K562 (cell line): ENCODE data around the gene SYT1. TPM values are rescaled to one million over a fixed set of nuclear protein-coding genes. Genes with fewer than 3 reads are reported as not detected.

ENCODE experiments used
- BHLHE40 ChIP-seq: IDR thresholded peaks from 2 replicates; pipeline ENCODE4 v1.6.1; 2011; ENCODE audit warnings: low read length, improper control_type of control experiment
- ESRRA ChIP-seq: fragments of 450-650 bp; IDR thresholded peaks from 2 replicates; pipeline ENCODE4 v1.6.1; 2014; ENCODE audit warnings: low read depth, mild to moderate bottlenecking, moderate library complexity, borderline replicate concordance
- FOXP4 ChIP-seq: sonication (generic); formaldehyde crosslinking; IDR thresholded peaks from 2 replicates; pipeline ENCODE4 v1.8.0; 2022; ENCODE audit warnings: mild to moderate bottlenecking, missing genetic modification reagents, borderline replicate concordance
- GATAD2A ChIP-seq: fragments of 450-650 bp; IDR thresholded peaks from 2 replicates; pipeline ENCODE4 v1.6.1; 2017
- GATAD2B ChIP-seq: fragments of 450-650 bp; IDR thresholded peaks from 2 replicates; pipeline ENCODE4 v1.6.1; 2017; ENCODE audit warnings: mild to moderate bottlenecking, borderline replicate concordance
- GTF2E2 ChIP-seq: fragments of 200-800 bp; sonication (Bioruptor generic); IDR thresholded peaks from 2 replicates; pipeline ENCODE4 v1.6.1; 2016; ENCODE audit warnings: missing genetic modification characterization, missing compliant biosample characterization
- MCM7 ChIP-seq, 2 experiments: fragments of 450-650 bp; IDR thresholded peaks; 2 replicates each; pipeline ENCODE4 v1.6.1; 2016 to 2018
- RAD51 ChIP-seq: fragments of 450-650 bp; IDR thresholded peaks from 2 replicates; pipeline ENCODE4 v1.7.1; 2016; ENCODE audit warnings: low read depth, mild to moderate bottlenecking, borderline replicate concordance
- SMARCA4 ChIP-seq: fragments of 450-650 bp; IDR thresholded peaks from 2 replicates; pipeline ENCODE4 v1.6.1; 2016
- ZBTB40 ChIP-seq, 2 experiments: fragments of 450-650 bp in 1 of 2; sonication (generic) in 1 of 2; formaldehyde crosslinking in 1 of 2; IDR thresholded peaks; 2 replicates each; pipeline versions ENCODE4 v1.7.1 to v1.9.0; 2016 to 2022; ENCODE audit warnings: inconsistent platforms in 1 of 2, mild to moderate bottlenecking in 1 of 2, missing genetic modification reagents in 1 of 2
- polyA plus RNA-seq, 8 experiments: library from polyadenylated mRNA; depleted of rRNA in 4 of 8; stranded (reverse) in 5 of 8; unstranded in 3 of 8; fragments of >200 nt; fragmentation: Nextera tagmentation in 2 of 8; fragmentation: Illumina TruSeq in 1 of 8; extraction: Ambion mirVana in 2 of 8; extraction: Trizol in 1 of 8; gene quantifications; 2 replicates each; pipeline versions ENCODE4 v1.2.1 to v1.2.3, GENCODE V29; 2011 to 2014; ENCODE audit warnings: inconsistent platforms in 1 of 8, missing spikeins in 1 of 8
- total RNA-seq, 7 experiments: library from RNA; depleted of rRNA in 6 of 7; stranded (reverse); fragments of >200 nt in 6 of 7; fragmentation: Illumina TruSeq in 2 of 7; extraction: Trizol in 2 of 7; gene quantifications; 2 replicates each; pipeline versions ENCODE4 v1.2.1 to v1.2.3, GENCODE V29; 2011 to 2021; ENCODE audit warnings: low replicate concordance in 1 of 7
- TF ChIP-seq, protein P1 (sequence below): fragments of 450-650 bp; IDR thresholded peaks from 2 replicates; pipeline ENCODE4 v1.6.1; 2016

Gene SYT1
- total and polyA plus RNA-seq, 9 of the 15 experiments (the other 6 are each of a cell fraction or from before 2014, with no cell fraction given) = 0.03 to 0.13 (median 0.07) TPM; not detected in 4

DNA sequence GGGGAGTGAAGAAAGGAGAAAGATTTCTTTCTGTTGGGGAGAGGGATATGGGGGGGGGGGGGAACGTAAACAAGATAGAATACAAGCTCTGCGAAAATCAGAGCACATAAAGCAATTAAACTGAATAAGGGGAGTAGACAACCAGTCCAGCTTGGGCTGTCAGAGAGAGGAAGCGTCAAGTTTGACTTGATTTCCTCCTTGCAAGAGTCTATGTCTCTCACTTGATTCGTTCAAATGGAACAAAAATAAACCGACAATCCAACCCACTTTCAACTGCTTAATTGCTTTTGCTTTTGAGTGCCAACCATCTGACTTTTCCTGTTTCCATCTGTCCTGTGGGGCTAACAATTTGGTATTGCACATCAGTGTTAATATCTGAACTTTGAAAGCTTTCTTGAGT lies 942 bp downstream of the SYT1 start (continued):
- TF ChIP-seq ZBTB40 (IDR thresholded peaks at IDR 0.05) = no peak
- no peak for TF ChIP-seq ZBTB40 (CRISPR knock-in tag; IDR thresholded peaks at IDR 0.05)
- TF ChIP-seq, protein P1, sequence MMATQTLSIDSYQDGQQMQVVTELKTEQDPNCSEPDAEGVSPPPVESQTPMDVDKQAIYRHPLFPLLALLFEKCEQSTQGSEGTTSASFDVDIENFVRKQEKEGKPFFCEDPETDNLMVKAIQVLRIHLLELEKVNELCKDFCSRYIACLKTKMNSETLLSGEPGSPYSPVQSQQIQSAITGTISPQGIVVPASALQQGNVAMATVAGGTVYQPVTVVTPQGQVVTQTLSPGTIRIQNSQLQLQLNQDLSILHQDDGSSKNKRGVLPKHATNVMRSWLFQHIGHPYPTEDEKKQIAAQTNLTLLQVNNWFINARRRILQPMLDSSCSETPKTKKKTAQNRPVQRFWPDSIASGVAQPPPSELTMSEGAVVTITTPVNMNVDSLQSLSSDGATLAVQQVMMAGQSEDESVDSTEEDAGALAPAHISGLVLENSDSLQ = no peak
- TF ChIP-seq GTF2E2 (tag) = no peak
- no peak for TF ChIP-seq SMARCA4
- TF ChIP-seq BHLHE40 = no peak
- no peak for TF ChIP-seq RAD51
- no peak for TF ChIP-seq MCM7 (IDR thresholded peaks at IDR 0.05)
- TF ChIP-seq GATAD2A = no peak
- TF ChIP-seq ESRRA = no peak
- TF ChIP-seq FOXP4 = no peak
- TF ChIP-seq GATAD2B = no peak
